ENCODE results near the gene CAPN5. TPM values are rescaled to one million over a fixed set of nuclear protein-coding genes. Genes with fewer than 3 reads are reported as not detected.

The CAPN5 gene
- total and polyA plus RNA-seq, 2 experiments from 2014 or later, result 25.2 to 28.8 TPM

- no peak overlapping the region for H3K4me3 ChIP-seq
- no peaks in the 10 kb centered on the region for H3K36me3 ChIP-seq (replicated peaks; ENCODE audit: insufficient read depth, low read depth)
- H3K79me2 ChIP-seq, result no peaks in the 10 kb centered on the region
- TF ChIP-seq CTCF (IDR thresholded peaks at IDR 0.05; ENCODE audit: poor library complexity) (no peak), EZH2 (IDR thresholded peaks at IDR 0.05; ENCODE audit: borderline replicate concordance) (no peak), EZH2phosphoT487 (IDR thresholded peaks at IDR 0.05; ENCODE audit: low read depth, severe bottlenecking, unreplicated experiment) (no peak)
- peaks cover 12% of the 10 kb centered on the region for H3K4me1 ChIP-seq (ENCODE audit: insufficient read depth)
- H3K27ac ChIP-seq, result no peak overlapping the region
- H2AFZ ChIP-seq, result no peak overlapping the region
- DNase-seq (ENCODE audit: low spot score), result no peak
- no peaks in the 10 kb centered on the region for H4K20me1 ChIP-seq (ENCODE audit: insufficient read depth, poor library complexity, severe bottlenecking)
- no peaks in the 10 kb centered on the region for H3K9me3 ChIP-seq (ENCODE audit: low read depth)
- no peak overlapping the region for H3K4me2 ChIP-seq
- no peaks in the 10 kb centered on the region for H3K27me3 ChIP-seq
- H3K9me2 ChIP-seq (replicated peaks; ENCODE audit: insufficient read depth), result no peaks in the 10 kb centered on the region
- 65% methylated on average over 5 of the region's 5 CpGs for WGBS (ENCODE audit: low lambda C conversion rate, missing lambda C conversion rate)
These were observed 103.3 kb downstream of the CAPN5 start for GRCh38 chr11:77170107-77170506.

- H3K4me3 ChIP-seq, result no peak overlapping the region
- no peaks in the 10 kb centered on the region for H4K20me1 ChIP-seq (ENCODE audit: insufficient read depth, poor library complexity, severe bottlenecking)
- H3K4me2 ChIP-seq, result no peak overlapping the region
- H2AFZ ChIP-seq, result no peak overlapping the region
- no peaks in the 10 kb centered on the region for H3K9me2 ChIP-seq (replicated peaks; ENCODE audit: insufficient read depth)
- DNase-seq (ENCODE audit: low spot score), result no peak
- H3K4me1 ChIP-seq (ENCODE audit: insufficient read depth), result peaks cover 12% of the 10 kb centered on the region
- H3K27me3 ChIP-seq, result no peaks in the 10 kb centered on the region
- TF ChIP-seq EZH2 (IDR thresholded peaks at IDR 0.05; ENCODE audit: borderline replicate concordance), result no peak
- TF ChIP-seq EZH2phosphoT487 (IDR thresholded peaks at IDR 0.05; ENCODE audit: low read depth, severe bottlenecking, unreplicated experiment), result no peak
- TF ChIP-seq CTCF (IDR thresholded peaks at IDR 0.05; ENCODE audit: poor library complexity), result no peak
- WGBS (ENCODE audit: low lambda C conversion rate, missing lambda C conversion rate), result 98% methylated on average over 8 of the region's 8 CpGs
- H3K27ac ChIP-seq, result no peak overlapping the region
- H3K36me3 ChIP-seq (replicated peaks; ENCODE audit: insufficient read depth, low read depth), result no peaks in the 10 kb centered on the region
- H3K9me3 ChIP-seq (ENCODE audit: low read depth), result no peaks in the 10 kb centered on the region
- H3K79me2 ChIP-seq, result no peaks in the 10 kb centered on the region
These were observed 104.5 kb downstream of the CAPN5 start for GRCh38 chr11:77171254-77171653.

- Histone ChIP-seq H3K4me3 (no peak overlapping the region), H3K4me2 (no peak overlapping the region), H3K79me2 (no peaks in the 10 kb centered on the region), H3K4me1 (ENCODE audit: insufficient read depth) (peaks cover 12% of the 10 kb centered on the region), H3K27ac (no peak overlapping the region), H3K9me3 (ENCODE audit: low read depth) (no peaks in the 10 kb centered on the region), H2AFZ (no peak overlapping the region), H3K36me3 (replicated peaks; ENCODE audit: insufficient read depth, low read depth) (no peaks in the 10 kb centered on the region), H4K20me1 (ENCODE audit: insufficient read depth, poor library complexity, severe bottlenecking) (no peaks in the 10 kb centered on the region), H3K27me3 (no peaks in the 10 kb centered on the region), H3K9me2 (replicated peaks; ENCODE audit: insufficient read depth) (no peaks in the 10 kb centered on the region)
- DNase-seq (ENCODE audit: low spot score), result peak; percentile 54
- WGBS (ENCODE audit: low lambda C conversion rate, missing lambda C conversion rate), result 50% methylated on average over 17 of the region's 20 CpGs
- TF ChIP-seq CTCF (IDR thresholded peaks at IDR 0.05; ENCODE audit: poor library complexity) (no peak), EZH2phosphoT487 (IDR thresholded peaks at IDR 0.05; ENCODE audit: low read depth, severe bottlenecking, unreplicated experiment) (no peak), EZH2 (IDR thresholded peaks at IDR 0.05; ENCODE audit: borderline replicate concordance) (no peak)
These were observed 105.3 kb downstream of the CAPN5 start for GRCh38 chr11:77171885-77172665.
